ENCODE results near the gene ZBTB7B. TPM values are rescaled to one million over a fixed set of nuclear protein-coding genes. Genes with fewer than 3 reads are reported as not detected.

Gene ZBTB7B
- total and polyA plus RNA-seq, 9 of the 15 experiments (the other 6 are each of a cell fraction or from before 2014, with no cell fraction given) = 0.04 to 46.5 (median 15.2) TPM

GRCh38 chr1:155011004-155011416 lies 8.4 kb downstream of the ZBTB7B start:
- 75% methylated on average over 4 of the region's 5 CpGs for WGBS (ENCODE audit: insufficient coverage, low coverage, missing lambda C conversion rate)
- ChIA-PET CTCF (ENCODE audit: low intra/inter-chr PET ratio) (no interaction called here), POLR2A (interaction anchor here (1.0 to 1.3 kb wide), 2 partner anchors 37 to 41 kb away, joined by 5 read pairs; partner anchors contain the start of gene ADAM15)
- in situ Hi-C loops (cut with MboI) (no loop called here), intact Hi-C loops (cut with micrococcal nuclease) (no loop called here)
- DNase-seq (ENCODE audit: extremely low read depth in 1 of 4, low spot score in 3 of 4) (no peak), FAIRE-seq (no peak), ATAC-seq (no peak)
- peaks cover 76% of the 10 kb centered on the region for H3K79me2 ChIP-seq (ENCODE audit: control insufficient read depth, insufficient read depth, low read length)
- H3K4me3 ChIP-seq = no peak overlapping the region
- H3K36me3 ChIP-seq (ENCODE audit: control insufficient read depth, insufficient read depth, low read length) = peaks cover 74% of the 10 kb centered on the region; the same call in 2 of the 3 replicates
- H3K9ac ChIP-seq (ENCODE audit: insufficient read depth in 1 of 2, low read depth in 2 of 2, low read length in 2 of 2) = peak overlapping the region in 1 of 2 experiments; percentile 85; a peak in 2 of 4 replicates
- TF ChIP-seq ZNF511 (CRISPR knock-in tag; IDR thresholded peaks at IDR 0.05) (no peak), RBFOX2 (IDR thresholded peaks at IDR 0.05; ENCODE audit: low read depth, low read length) (peak; percentile 54; the same call in 1 of the 2 replicates), FOXK2 (conservative IDR thresholded peaks at IDR 0.05 in 1 of 2, IDR thresholded peaks at IDR 0.05 in 1 of 2; ENCODE audit: low read depth in 2 of 2) (no peak), ZFX (CRISPR knock-in tag; IDR thresholded peaks at IDR 0.05) (0 out of 2 replicates have a peak, but pooled peaks have one; percentile 14), ZNF592 (IDR thresholded peaks at IDR 0.05) (0 out of 2 replicates have a peak, but pooled peaks have one; percentile 15)
- no peaks in the 10 kb centered on the region for H3K9me1 ChIP-seq (ENCODE audit: control insufficient read depth, insufficient read depth, low read length)
- no TSS peak for BruUV-seq (replicated peaks)
- H3K27me3 ChIP-seq (ENCODE audit: control insufficient read depth in 2 of 2, insufficient read depth in 2 of 2, low read length in 2 of 2) = no peaks in the 10 kb centered on the region
- peak overlapping the region; percentile 23; the same call in 1 of the 3 replicates for H3K27ac ChIP-seq (ENCODE audit: extremely low read depth, low read depth, low read length)
- peaks cover 79 to 85% of the 10 kb centered on the region in 2 experiments for H3K4me1 ChIP-seq (replicated peaks in 1 of 2; ENCODE audit: control insufficient read depth in 2 of 2, insufficient read depth in 2 of 2, low read length in 2 of 2)
- no peak overlapping the region for H3K4me2 ChIP-seq (ENCODE audit: insufficient read depth, low read length)
- no peak overlapping the region for H2AFZ ChIP-seq (ENCODE audit: low read depth, low read length)
- no peaks in the 10 kb centered on the region for H3K9me3 ChIP-seq (replicated peaks; ENCODE audit: control insufficient read depth, insufficient read depth, low read depth, low read length)
- peaks cover 2% of the 10 kb centered on the region for H4K20me1 ChIP-seq (replicated peaks; ENCODE audit: control insufficient read depth, insufficient read depth, low read length)

All from K562 (cell line).